T-helper 1 cell treated with Interleukin-12 subunit alpha and Interleukin-12 subunit beta and Interleukin-4 antibody, amounts not matched to agents 30 μg/mL and 1 μg/mL, for 36 hours (primary cell): Measurements from ENCODE around the gene SOX6.
"Not testable (repeated sequence)": the region's sequence is repeated elsewhere in the genome, so short reads cannot be mapped to it uniquely, and the experiment has no call there.

Experiments
- H3K27ac Mint-ChIP-seq: one replicate; pipeline ENCODE4 v1.8.0; 2021; ENCODE audit warnings: mild to moderate bottlenecking, mixed read lengths
- H3K27me3 Mint-ChIP-seq: one replicate; pipeline ENCODE4 v1.8.0; 2021; ENCODE audit warnings: low read depth, mixed read lengths
- H3K36me3 Mint-ChIP-seq: one replicate; pipeline ENCODE4 v1.8.0; 2021; ENCODE audit warnings: low read depth, mixed read lengths
- H3K4me1 Mint-ChIP-seq: one replicate; pipeline ENCODE4 v1.8.0; 2021; ENCODE audit warnings: low read depth, mixed read lengths
- H3K4me3 Mint-ChIP-seq: one replicate; pipeline ENCODE4 v1.8.0; 2021; ENCODE audit warnings: mild to moderate bottlenecking, moderate library complexity, mixed read lengths
- H3K9me3 Mint-ChIP-seq: one replicate; pipeline ENCODE4 v1.8.0; 2021; ENCODE audit warnings: mixed read lengths

Gene SOX6

GRCh38 chr11:16160146-16160545, 196.2 kb downstream of the SOX6 start:
- Mint-ChIP-seq H3K4me3 (no peak overlapping the region), H3K4me1 (no peaks in the 10 kb centered on the region), H3K9me3 (no peaks in the 10 kb centered on the region), H3K27me3 (no peaks in the 10 kb centered on the region), H3K36me3 (no peaks in the 10 kb centered on the region), H3K27ac (no peak overlapping the region)

GRCh38 chr11:16158426-16158994, 197.8 kb downstream of the SOX6 start:
- Mint-ChIP-seq H3K9me3 (no peaks in the 10 kb centered on the region), H3K4me1 (no peaks in the 10 kb centered on the region), H3K27me3 (no peaks in the 10 kb centered on the region), H3K4me3 (no peak overlapping the region), H3K36me3 (no peaks in the 10 kb centered on the region), H3K27ac (no peak overlapping the region)

- Mint-ChIP-seq H3K4me1 (no peaks in the 10 kb centered on the region), H3K4me3 (no peak overlapping the region), H3K27me3 (no peaks in the 10 kb centered on the region), H3K27ac (no peak overlapping the region), H3K9me3 (no peaks in the 10 kb centered on the region), H3K36me3 (no peaks in the 10 kb centered on the region)
Measured at GRCh38 chr11:16157327-16157726, 199.0 kb downstream of the SOX6 start.

GRCh38 chr11:16155448-16155847, 200.9 kb downstream of the SOX6 start:
- H3K4me3 Mint-ChIP-seq, result no peak overlapping the region
- no peaks in the 10 kb centered on the region for H3K4me1 Mint-ChIP-seq
- no peak overlapping the region for H3K27ac Mint-ChIP-seq
- H3K36me3 Mint-ChIP-seq, result no peaks in the 10 kb centered on the region
- H3K9me3 Mint-ChIP-seq, result no peaks in the 10 kb centered on the region
- H3K27me3 Mint-ChIP-seq, result no peaks in the 10 kb centered on the region

GRCh38 chr11:16154715-16155396, 201.5 kb downstream of the SOX6 start:
- H3K4me1 Mint-ChIP-seq, result no peaks in the 10 kb centered on the region
- no peaks in the 10 kb centered on the region for H3K9me3 Mint-ChIP-seq
- H3K4me3 Mint-ChIP-seq, result no peak overlapping the region
- no peaks in the 10 kb centered on the region for H3K27me3 Mint-ChIP-seq
- H3K27ac Mint-ChIP-seq, result no peak overlapping the region
- H3K36me3 Mint-ChIP-seq, result no peaks in the 10 kb centered on the region

GRCh38 chr11:16153951-16154350, 202.4 kb downstream of the SOX6 start:
- no peaks in the 10 kb centered on the region for H3K27me3 Mint-ChIP-seq
- no peak overlapping the region for H3K27ac Mint-ChIP-seq
- no peaks in the 10 kb centered on the region for H3K9me3 Mint-ChIP-seq
- no peaks in the 10 kb centered on the region for H3K36me3 Mint-ChIP-seq
- H3K4me3 Mint-ChIP-seq, result no peak overlapping the region
- H3K4me1 Mint-ChIP-seq, result no peaks in the 10 kb centered on the region

GRCh38 chr11:16151138-16151537, 205.2 kb downstream of the SOX6 start:
- H3K4me3 Mint-ChIP-seq, result no peak overlapping the region
- H3K36me3 Mint-ChIP-seq, result no peaks in the 10 kb centered on the region
- H3K9me3 Mint-ChIP-seq, result peaks cover 4% of the 10 kb centered on the region
- H3K4me1 Mint-ChIP-seq, result no peaks in the 10 kb centered on the region
- no peak overlapping the region for H3K27ac Mint-ChIP-seq
- H3K27me3 Mint-ChIP-seq, result no peaks in the 10 kb centered on the region

- peaks cover 4% of the 10 kb centered on the region for H3K9me3 Mint-ChIP-seq
- H3K36me3 Mint-ChIP-seq, result no peaks in the 10 kb centered on the region
- no peak overlapping the region for H3K4me3 Mint-ChIP-seq
- no peaks in the 10 kb centered on the region for H3K4me1 Mint-ChIP-seq
- no peak overlapping the region for H3K27ac Mint-ChIP-seq
- no peaks in the 10 kb centered on the region for H3K27me3 Mint-ChIP-seq
Measured at GRCh38 chr11:16149476-16149875, 206.9 kb downstream of the SOX6 start.

GRCh38 chr11:16148301-16148931, 207.9 kb downstream of the SOX6 start:
- Mint-ChIP-seq H3K9me3 (peaks cover 8% of the 10 kb centered on the region), H3K36me3 (no peaks in the 10 kb centered on the region), H3K4me1 (no peaks in the 10 kb centered on the region), H3K27me3 (no peaks in the 10 kb centered on the region), H3K4me3 (no peak overlapping the region), H3K27ac (no peak overlapping the region)

GRCh38 chr11:16146980-16147379, 209.4 kb downstream of the SOX6 start:
- H3K27me3 Mint-ChIP-seq, result not testable (repeated sequence)

GRCh38 chr11:16141614-16142013, 214.7 kb downstream of the SOX6 start:
- H3K27me3 Mint-ChIP-seq, H3K4me3 Mint-ChIP-seq, H3K27ac Mint-ChIP-seq, H3K4me1 Mint-ChIP-seq, H3K36me3 Mint-ChIP-seq: not testable (repeated sequence)
- peaks cover 16% of the 10 kb centered on the region for H3K9me3 Mint-ChIP-seq

More at GRCh38 chr11:16146980-16147379, 209.4 kb downstream of the SOX6 start:
- H3K9me3 Mint-ChIP-seq, result peaks cover 16% of the 10 kb centered on the region
- H3K4me3 Mint-ChIP-seq, H3K36me3 Mint-ChIP-seq, H3K27ac Mint-ChIP-seq, H3K4me1 Mint-ChIP-seq: not testable (repeated sequence)

- not testable (repeated sequence) for H3K4me3 Mint-ChIP-seq, H3K27me3 Mint-ChIP-seq, H3K4me1 Mint-ChIP-seq, H3K27ac Mint-ChIP-seq, H3K36me3 Mint-ChIP-seq
- peaks cover 16% of the 10 kb centered on the region for H3K9me3 Mint-ChIP-seq
Measured at GRCh38 chr11:16141162-16141561, 215.2 kb downstream of the SOX6 start.

- Mint-ChIP-seq H3K4me1 (no peaks in the 10 kb centered on the region), H3K36me3 (no peaks in the 10 kb centered on the region), H3K4me3 (no peak overlapping the region), H3K27ac (no peak overlapping the region), H3K27me3 (no peaks in the 10 kb centered on the region), H3K9me3 (peaks cover 7% of the 10 kb centered on the region)
Measured at GRCh38 chr11:16136792-16137390, 219.5 kb downstream of the SOX6 start.

- Mint-ChIP-seq H3K4me3 (no peak overlapping the region), H3K36me3 (no peaks in the 10 kb centered on the region), H3K27ac (no peak overlapping the region), H3K9me3 (peaks cover 3% of the 10 kb centered on the region), H3K4me1 (no peaks in the 10 kb centered on the region), H3K27me3 (no peaks in the 10 kb centered on the region)
Measured at GRCh38 chr11:16133867-16134266, 222.5 kb downstream of the SOX6 start.

GRCh38 chr11:16127732-16128131, 228.6 kb downstream of the SOX6 start:
- no peak overlapping the region for H3K4me3 Mint-ChIP-seq

More at GRCh38 chr11:16127732-16128131, 228.6 kb downstream of the SOX6 start:
- H3K4me1 Mint-ChIP-seq, result no peaks in the 10 kb centered on the region
- H3K9me3 Mint-ChIP-seq, result peaks cover 3% of the 10 kb centered on the region
- H3K27me3 Mint-ChIP-seq, result no peaks in the 10 kb centered on the region
- no peaks in the 10 kb centered on the region for H3K36me3 Mint-ChIP-seq
- H3K27ac Mint-ChIP-seq, result no peak overlapping the region
